ENCODE data around the gene STIL. TPM values are rescaled to one million over a fixed set of nuclear protein-coding genes. Genes with fewer than 3 reads are reported as not detected.
A peak's percentile ranks its signal among the peaks of the same experiment; 100 is the strongest.

The STIL gene
- total RNA-seq, 1 donor from 2014 or later = 5.4 TPM

GRCh38 chr1:47262787-47263413 is 51.0 kb downstream of the STIL start:
- no peak overlapping the region for H3K27ac Mint-ChIP-seq (ENCODE audit: unreplicated experiment)
- no peaks in the 10 kb centered on the region for H3K9me3 Mint-ChIP-seq (ENCODE audit: unreplicated experiment)
- no peaks in the 10 kb centered on the region for H3K36me3 Mint-ChIP-seq (ENCODE audit: unreplicated experiment)
- H3K4me3 Mint-ChIP-seq (ENCODE audit: unreplicated experiment) = no peak overlapping the region
- TF ChIP-seq CTCF (IDR thresholded peaks at IDR 0.05; ENCODE audit: partially characterized antibody, unreplicated experiment) = peak; percentile 74
- no peaks in the 10 kb centered on the region for H3K4me1 Mint-ChIP-seq (ENCODE audit: low read depth, unreplicated experiment)
- no peaks in the 10 kb centered on the region for H3K27me3 Mint-ChIP-seq (ENCODE audit: unreplicated experiment)
- DNase-seq = peak; percentile 49

GRCh38 chr1:47257224-47257623 is 56.7 kb downstream of the STIL start:
- Mint-ChIP-seq H3K27ac (ENCODE audit: unreplicated experiment) (no peak overlapping the region), H3K4me3 (ENCODE audit: unreplicated experiment) (no peak overlapping the region), H3K9me3 (ENCODE audit: unreplicated experiment) (no peaks in the 10 kb centered on the region), H3K4me1 (ENCODE audit: low read depth, unreplicated experiment) (no peaks in the 10 kb centered on the region), H3K27me3 (ENCODE audit: unreplicated experiment) (no peaks in the 10 kb centered on the region), H3K36me3 (ENCODE audit: unreplicated experiment) (no peaks in the 10 kb centered on the region)
- no peak for DNase-seq
- no peak for TF ChIP-seq CTCF (IDR thresholded peaks at IDR 0.05; ENCODE audit: partially characterized antibody, unreplicated experiment)

- Mint-ChIP-seq H3K27me3 (ENCODE audit: unreplicated experiment) (no peaks in the 10 kb centered on the region), H3K9me3 (ENCODE audit: unreplicated experiment) (no peaks in the 10 kb centered on the region), H3K4me1 (ENCODE audit: low read depth, unreplicated experiment) (no peaks in the 10 kb centered on the region), H3K36me3 (ENCODE audit: unreplicated experiment) (no peaks in the 10 kb centered on the region), H3K4me3 (ENCODE audit: unreplicated experiment) (no peak overlapping the region), H3K27ac (ENCODE audit: unreplicated experiment) (no peak overlapping the region)
- no peak for DNase-seq
- TF ChIP-seq CTCF (IDR thresholded peaks at IDR 0.05; ENCODE audit: partially characterized antibody, unreplicated experiment) = no peak
Observed at GRCh38 chr1:47252795-47253194, 61.2 kb downstream of the STIL start.

GRCh38 chr1:47252369-47252768 is 61.6 kb downstream of the STIL start:
- Mint-ChIP-seq H3K4me1 (ENCODE audit: low read depth, unreplicated experiment) (no peaks in the 10 kb centered on the region), H3K27ac (ENCODE audit: unreplicated experiment) (no peak overlapping the region), H3K9me3 (ENCODE audit: unreplicated experiment) (no peaks in the 10 kb centered on the region), H3K36me3 (ENCODE audit: unreplicated experiment) (no peaks in the 10 kb centered on the region), H3K4me3 (ENCODE audit: unreplicated experiment) (no peak overlapping the region), H3K27me3 (ENCODE audit: unreplicated experiment) (no peaks in the 10 kb centered on the region)
- no peak for TF ChIP-seq CTCF (IDR thresholded peaks at IDR 0.05; ENCODE audit: partially characterized antibody, unreplicated experiment)
- DNase-seq = no peak

- no peaks in the 10 kb centered on the region for H3K36me3 Mint-ChIP-seq (ENCODE audit: unreplicated experiment)
Observed at GRCh38 chr1:47249755-47250154, 64.2 kb downstream of the STIL start.

More at GRCh38 chr1:47249755-47250154, 64.2 kb downstream of the STIL start:
- Mint-ChIP-seq H3K27me3 (ENCODE audit: unreplicated experiment) (no peaks in the 10 kb centered on the region), H3K9me3 (ENCODE audit: unreplicated experiment) (no peaks in the 10 kb centered on the region), H3K4me1 (ENCODE audit: low read depth, unreplicated experiment) (no peaks in the 10 kb centered on the region), H3K4me3 (ENCODE audit: unreplicated experiment) (no peak overlapping the region), H3K27ac (ENCODE audit: unreplicated experiment) (no peak overlapping the region)
- no peak for DNase-seq
- no peak for TF ChIP-seq CTCF (IDR thresholded peaks at IDR 0.05; ENCODE audit: partially characterized antibody, unreplicated experiment)

Data from glutamatergic neuron (in vitro differentiated cells).